Measurements from ENCODE around the gene METTL5. TPM values are rescaled to one million over a fixed set of nuclear protein-coding genes. Genes with fewer than 3 reads are reported as not detected.
A peak's percentile ranks its signal among the peaks of the same experiment; 100 is the strongest.

METTL5 gene
- polyA plus RNA-seq, 1 of the 3 experiments (the other 2 are of a cell fraction) = 40.7 TPM

- no peak for TF ChIP-seq CTCF (IDR thresholded peaks at IDR 0.05)
- peak; percentile 96 for TF ChIP-seq POLR2AphosphoS5 (IDR thresholded peaks at IDR 0.05; ENCODE audit: low read depth, low read length)
- TF ChIP-seq CHD2 (IDR thresholded peaks at IDR 0.05; ENCODE audit: low read length, partially characterized antibody) = peak; percentile 23
- no peak; the same call in 1 of the 2 replicates for TF ChIP-seq MAX (IDR thresholded peaks at IDR 0.05; ENCODE audit: low read depth)
These were observed 25.8 kb downstream of the METTL5 start, which contains the start of gene SSB (continued) for GRCh38 chr2:169798718-169799592.

- H3K27ac ChIP-seq (ENCODE audit: low read depth in 2 of 2, low read length in 1 of 2) = peak overlapping the region; percentile 83 to 92; a peak in 3 of 4 replicates
- TF ChIP-seq GATA2 (CRISPR knock-in tag; IDR thresholded peaks at IDR 0.05) (no peak), YY1 (IDR thresholded peaks at IDR 0.05; ENCODE audit: low read depth) (peak; percentile 56; the same call in 1 of the 2 replicates), MEF2A (IDR thresholded peaks at IDR 0.05; ENCODE audit: borderline replicate concordance, low read depth) (no peak), RAD21 (IDR thresholded peaks at IDR 0.05; ENCODE audit: low read length) (no peak), SIN3A (IDR thresholded peaks at IDR 0.05; ENCODE audit: borderline replicate concordance, low read depth, low read length) (no peak), CHD2 (IDR thresholded peaks at IDR 0.05; ENCODE audit: low read length, partially characterized antibody) (no peak), JUND (IDR thresholded peaks at IDR 0.05) (no peak)
- no peaks in the 10 kb centered on the region for H3F3A ChIP-seq (replicated peaks; ENCODE audit: insufficient read depth)
- H3K9me2 ChIP-seq = no peaks in the 10 kb centered on the region
- peaks cover 16 to 25% of the 10 kb centered on the region in 2 experiments for H3K36me3 ChIP-seq (replicated peaks in 1 of 2; ENCODE audit: control insufficient read depth in 1 of 2, insufficient read depth in 2 of 2, low read length in 1 of 2)
- no peaks in the 10 kb centered on the region; a peak in 1 of 4 replicates for H3K4me1 ChIP-seq (ENCODE audit: control insufficient read depth in 1 of 2, insufficient read depth in 2 of 2, low read depth in 1 of 2, low read length in 1 of 2)
- peaks cover 45% of the 10 kb centered on the region for H3K79me2 ChIP-seq (ENCODE audit: insufficient read depth)
- H3K4me3 ChIP-seq (ENCODE audit: low read depth in 2 of 2, low read length in 1 of 2) = peak overlapping the region; percentile 84 to 85
- ChIA-PET CTCF (interaction anchor here (1.2 kb wide), 1 partner anchor 130 kb away, joined by 3 read pairs; no protein-coding TSS in a partner anchor), POLR2A (interaction anchor here (0.8 kb wide), 1 partner anchor 16 kb away, joined by 3 read pairs; no protein-coding TSS in a partner anchor)
- peak overlapping the region; percentile 75 for H3K4me2 ChIP-seq
- H4K20me1 ChIP-seq (ENCODE audit: insufficient read depth) = no peaks in the 10 kb centered on the region
- no peak for DNase-seq
- no peaks in the 10 kb centered on the region for H3K27me3 ChIP-seq (ENCODE audit: insufficient read depth)
- 9% methylated on average over 4 of the region's 4 CpGs for WGBS (ENCODE audit: low lambda C conversion rate)
- peak overlapping the region; percentile 94 for H3K9ac ChIP-seq
- no peaks in the 10 kb centered on the region for H3K9me3 ChIP-seq
- peak overlapping the region; percentile 93 for H2AFZ ChIP-seq (ENCODE audit: low read depth)
These were observed 26.3 kb downstream of the METTL5 start for GRCh38 chr2:169798397-169798717.

- WGBS (ENCODE audit: low lambda C conversion rate) = 82% methylated on average over 5 of the region's 5 CpGs
- Histone ChIP-seq H4K20me1 (ENCODE audit: insufficient read depth) (no peaks in the 10 kb centered on the region), H3K4me3 (ENCODE audit: low read depth in 2 of 2, low read length in 1 of 2) (no peak overlapping the region), H3K4me2 (no peak overlapping the region), H3K9ac (no peak overlapping the region), H3K27me3 (ENCODE audit: insufficient read depth) (no peaks in the 10 kb centered on the region), H3K79me2 (ENCODE audit: insufficient read depth) (peaks cover 38% of the 10 kb centered on the region), H3K36me3 (replicated peaks in 1 of 2; ENCODE audit: control insufficient read depth in 1 of 2, insufficient read depth in 2 of 2, low read length in 1 of 2) (peaks cover 12 to 17% of the 10 kb centered on the region in 2 experiments), H3K9me2 (no peaks in the 10 kb centered on the region), H3F3A (replicated peaks; ENCODE audit: insufficient read depth) (no peaks in the 10 kb centered on the region), H3K4me1 (ENCODE audit: control insufficient read depth in 1 of 2, insufficient read depth in 2 of 2, low read depth in 1 of 2, low read length in 1 of 2) (no peaks in the 10 kb centered on the region; a peak in 1 of 4 replicates), H3K27ac (ENCODE audit: low read depth in 2 of 2, low read length in 1 of 2) (no peak overlapping the region), H3K9me3 (no peaks in the 10 kb centered on the region), H2AFZ (ENCODE audit: low read depth) (no peak overlapping the region)
- no peak for DNase-seq
- ChIA-PET CTCF (no interaction called here), POLR2A (no interaction called here)
- TF ChIP-seq FOXM1 (IDR thresholded peaks at IDR 0.05; ENCODE audit: low read depth) = no peak
- TF ChIP-seq NFIC (IDR thresholded peaks at IDR 0.05; ENCODE audit: borderline replicate concordance) = no peak
- TF ChIP-seq USF1 (IDR thresholded peaks at IDR 0.05; ENCODE audit: borderline replicate concordance, low read depth) = no peak
- no peak for TF ChIP-seq EP300 (IDR thresholded peaks at IDR 0.05; ENCODE audit: borderline replicate concordance in 1 of 2, low read depth in 1 of 2, low read length in 1 of 2)
- no peak for TF ChIP-seq ZBTB33 (IDR thresholded peaks at IDR 0.05; ENCODE audit: borderline replicate concordance, low read depth)
- no peak for TF ChIP-seq PBX3 (IDR thresholded peaks at IDR 0.05)
- TF ChIP-seq MAX (IDR thresholded peaks at IDR 0.05; ENCODE audit: low read depth) = no peak
These were observed 27.1 kb downstream of the METTL5 start for GRCh38 chr2:169797601-169798000.

Data from SK-N-SH (cell line).